HPDE6-E6E7 (cell line): Measurements from ENCODE around the gene PID1.

Source experiments
- DNase-seq: peaks from one replicate; pipeline ENCODE4 v3.0.0; 2011; ENCODE audit warnings: missing footprints; ENCODE audit errors: extremely low spot score

The PID1 gene

GRCh38 chr2:229118336-229118735 lies 152.8 kb downstream of the PID1 start:
- no peak for DNase-seq

DNA sequence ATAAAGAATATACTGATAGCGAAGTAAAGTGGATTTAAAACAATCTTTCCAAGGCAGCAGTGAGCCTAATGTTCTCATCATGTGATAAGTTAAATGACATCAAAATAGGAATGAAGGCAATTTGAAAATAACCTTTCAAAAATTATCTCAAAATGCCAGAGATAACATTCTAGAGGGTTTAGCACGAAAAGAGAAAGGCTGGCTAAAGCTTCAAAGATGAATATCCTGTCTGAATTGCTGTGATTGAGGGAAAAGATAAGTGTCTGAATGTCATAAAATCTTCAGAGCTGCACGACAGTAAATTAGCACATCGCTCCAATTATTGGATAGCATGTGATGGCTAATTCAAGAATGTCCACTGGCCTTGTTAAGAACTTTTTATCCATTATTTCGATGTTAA lies 159.3 kb downstream of the PID1 start:
- DNase-seq: no peak

- DNase-seq: no peak
Observed at GRCh38 chr2:229109195-229109594, 161.9 kb downstream of the PID1 start.

GRCh38 chr2:229107601-229108000 lies 163.5 kb downstream of the PID1 start:
- DNase-seq: no peak

DNA sequence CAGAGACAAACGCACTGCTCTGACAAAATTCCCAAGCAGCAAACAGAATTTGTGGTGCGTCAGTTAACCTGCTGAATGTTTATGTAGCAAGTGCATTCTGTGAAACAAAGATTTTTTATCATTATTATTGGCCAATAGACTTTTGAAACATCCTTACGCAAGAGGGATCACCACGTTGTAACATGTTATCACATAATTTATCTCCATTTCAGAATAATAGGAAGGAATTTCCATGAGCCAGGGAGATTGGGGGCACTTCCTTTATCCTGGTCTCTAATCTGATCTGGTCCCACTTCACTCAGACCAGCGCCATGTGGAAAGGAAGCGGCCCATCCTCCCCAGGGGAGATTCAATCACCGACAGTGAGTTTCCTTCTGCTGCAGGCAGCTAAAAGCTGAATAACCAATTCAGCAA lies 166.1 kb downstream of the PID1 start:
- no peak for DNase-seq

DNA sequence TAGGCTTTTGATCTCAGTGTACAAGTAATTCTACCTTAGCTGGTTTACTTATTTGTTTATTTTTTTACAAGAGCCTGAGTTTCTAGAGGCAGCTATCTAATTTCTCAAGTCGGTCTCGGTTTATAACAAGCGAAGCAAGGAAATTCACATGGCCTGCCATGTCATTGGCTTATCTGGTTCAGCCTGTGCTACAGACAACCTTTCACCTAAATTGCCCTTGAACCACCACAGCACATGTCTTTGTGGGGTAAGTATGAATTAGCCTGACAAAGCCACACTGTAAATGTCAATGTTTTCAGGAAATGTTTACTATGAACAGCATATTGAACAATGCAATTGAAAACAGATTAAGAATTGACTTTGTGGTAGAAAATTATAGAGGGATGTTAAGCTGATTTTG lies 167.1 kb downstream of the PID1 start:
- DNase-seq: no peak

GRCh38 chr2:229101314-229101713 lies 169.8 kb downstream of the PID1 start:
- DNase-seq: no peak

DNA sequence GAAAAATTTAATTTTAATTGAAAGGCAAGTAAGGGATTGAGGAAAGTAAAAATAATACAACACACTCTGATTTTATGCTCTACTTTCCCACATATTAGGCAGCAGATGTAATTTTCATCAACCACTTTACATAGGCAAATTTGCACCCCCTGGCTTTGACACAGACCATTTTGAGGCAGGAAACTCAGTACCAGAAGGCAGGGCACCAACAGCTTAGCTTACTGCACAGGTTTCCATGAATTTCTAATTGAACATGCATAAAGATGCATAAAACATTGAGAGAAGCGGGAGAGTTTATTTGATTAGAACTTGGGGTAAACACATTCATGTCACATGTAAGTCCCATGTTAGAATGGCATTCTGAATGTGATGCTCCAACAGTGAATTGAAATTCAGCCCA lies 171.9 kb downstream of the PID1 start:
- no peak for DNase-seq

- DNase-seq: no peak
Observed at GRCh38 chr2:229098801-229099200, 172.3 kb downstream of the PID1 start.

GRCh38 chr2:229096409-229097066 lies 174.5 kb downstream of the PID1 start:
- no peak for DNase-seq

DNA sequence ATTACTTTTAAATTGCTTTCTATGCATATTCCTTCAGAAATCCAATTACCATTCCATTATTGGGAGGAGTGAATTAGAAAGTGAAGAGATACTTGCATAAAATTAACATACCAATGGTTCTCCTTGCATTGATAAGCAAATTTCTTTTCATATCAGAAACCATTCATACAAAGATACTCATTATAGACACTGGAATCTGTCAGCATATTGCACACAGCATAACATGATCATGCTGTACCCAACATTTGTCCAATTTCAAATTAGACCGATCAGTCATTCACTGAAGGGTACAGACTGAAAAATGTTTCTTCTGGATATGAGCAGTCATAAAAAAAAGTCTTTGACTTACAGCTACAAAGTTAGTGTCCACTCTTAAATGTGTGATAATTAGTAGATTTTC lies 175.6 kb downstream of the PID1 start:
- no peak for DNase-seq

GRCh38 chr2:229090225-229090624 lies 180.9 kb downstream of the PID1 start:
- no peak for DNase-seq

- DNase-seq: no peak
Observed at GRCh38 chr2:229089776-229090175, 181.3 kb downstream of the PID1 start.

DNA sequence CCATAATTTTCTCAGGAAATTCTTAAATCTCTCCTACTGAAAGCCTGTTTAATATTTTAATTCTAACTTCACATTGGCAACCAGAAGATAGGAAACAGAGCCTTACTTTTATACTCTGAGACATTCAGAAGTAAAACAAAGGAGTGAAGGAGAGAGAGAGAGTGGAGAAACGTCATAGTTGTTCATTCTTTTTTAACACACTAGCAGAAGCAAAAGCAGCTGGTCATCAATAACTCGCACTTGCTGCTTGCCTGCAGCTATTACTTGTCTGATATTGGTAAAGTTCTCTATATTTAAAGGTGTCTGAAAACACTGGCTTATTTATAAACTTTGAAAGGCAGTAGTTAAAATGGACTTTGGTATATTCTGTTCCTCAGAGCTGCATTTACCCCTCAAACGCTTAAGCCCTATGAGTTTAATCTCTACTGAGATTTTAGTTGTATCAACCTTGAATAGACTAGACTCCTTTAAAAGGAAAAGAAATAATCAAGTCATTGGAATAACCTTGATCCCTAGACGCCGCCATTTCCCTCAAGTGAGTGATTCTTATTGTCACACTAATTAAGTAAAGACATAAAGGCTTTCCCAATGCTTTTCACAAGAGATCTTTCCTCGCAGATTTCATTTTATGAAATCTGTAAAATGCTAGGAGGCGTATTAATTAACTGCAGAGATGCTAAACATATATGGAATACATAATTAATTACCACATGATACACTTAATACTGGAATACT lies 182.0 kb downstream of the PID1 start:
- DNase-seq: no peak

DNA sequence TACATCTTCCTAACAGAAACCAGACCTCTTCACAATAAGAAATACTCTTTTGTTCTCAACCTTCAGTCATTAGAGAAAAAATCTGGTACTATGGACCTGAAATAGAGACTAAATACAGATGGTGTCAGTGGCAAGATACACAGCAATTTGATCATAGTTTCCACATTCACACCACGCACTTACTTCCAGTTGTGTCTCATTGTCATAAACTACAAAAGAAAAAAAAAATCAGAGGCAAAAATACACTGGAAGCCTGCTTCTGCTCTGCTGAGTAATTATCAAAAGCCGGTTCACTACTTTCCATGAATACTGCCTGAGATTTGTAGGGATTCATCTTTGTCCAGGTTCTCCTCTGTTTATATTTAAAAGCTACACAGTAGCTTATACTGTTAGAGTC lies 182.6 kb downstream of the PID1 start:
- DNase-seq: no peak

DNA sequence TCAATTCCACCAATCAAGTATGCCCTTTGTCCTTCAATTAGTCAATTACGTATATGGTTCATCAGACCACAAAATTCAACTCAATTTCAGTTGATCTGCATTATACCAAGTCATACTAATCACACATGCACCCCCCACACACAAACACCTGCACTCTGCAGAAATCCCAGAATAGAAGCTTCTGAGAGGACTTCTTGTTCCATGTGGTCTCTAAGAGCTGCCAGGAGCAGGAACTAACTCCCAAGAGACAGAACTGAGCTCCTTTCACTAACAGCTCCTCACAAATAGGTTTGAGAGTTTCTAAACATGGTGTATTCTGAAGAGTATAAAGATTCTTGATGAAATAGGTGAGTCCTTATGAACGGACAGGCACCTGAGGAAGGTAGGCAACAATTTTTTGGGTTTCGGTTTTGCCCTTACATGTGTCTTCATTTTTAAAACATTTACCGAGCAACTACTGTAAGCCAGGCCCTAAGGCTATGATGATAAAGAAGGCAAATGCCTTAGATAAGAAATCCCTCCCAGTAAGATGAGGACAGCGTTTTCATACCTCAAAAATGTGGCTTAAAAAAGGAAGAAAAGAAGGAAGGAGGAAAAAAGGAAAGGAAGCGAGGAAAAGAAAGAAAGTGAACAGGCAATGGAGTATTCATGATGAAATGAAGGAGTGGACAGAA lies 183.1 kb downstream of the PID1 start:
- DNase-seq: no peak

DNA sequence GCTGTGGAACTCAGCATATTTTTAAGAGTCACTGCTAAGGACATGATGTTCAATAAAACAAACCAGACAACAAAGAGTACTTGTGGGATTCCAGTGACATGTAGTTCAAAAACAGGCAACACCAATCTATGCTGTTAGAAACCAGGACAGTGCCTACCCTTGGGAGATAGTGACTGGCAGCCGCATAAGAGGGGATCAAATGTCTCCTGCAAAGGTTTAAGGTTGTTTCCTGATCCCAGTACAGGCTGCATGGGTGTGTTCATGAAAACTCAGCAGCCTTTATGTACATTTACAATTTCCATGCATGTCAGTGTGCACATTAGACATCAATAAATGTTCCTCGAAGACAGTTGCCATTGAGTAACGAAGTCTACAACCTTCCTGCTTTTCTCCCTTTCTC lies 183.8 kb downstream of the PID1 start:
- DNase-seq: no peak

DNA sequence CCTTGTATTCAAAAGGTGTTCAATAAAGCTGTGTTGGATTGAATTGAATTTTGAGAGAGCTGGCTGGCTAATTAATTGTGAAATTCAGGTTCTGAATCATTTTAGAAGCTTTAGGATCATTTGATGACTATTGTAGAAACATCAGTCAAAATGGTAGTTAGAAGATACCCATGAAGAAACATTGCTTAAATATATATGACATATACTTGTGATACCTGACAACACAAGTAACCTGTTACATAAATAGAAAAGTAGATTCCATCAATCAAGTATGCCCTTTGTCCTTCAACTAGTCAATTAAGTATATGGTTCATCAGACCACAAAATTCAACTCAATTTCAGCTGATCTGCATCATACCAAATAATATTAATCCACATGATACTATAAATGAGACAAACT lies 185.6 kb downstream of the PID1 start:
- no peak for DNase-seq

GRCh38 chr2:229084447-229084846 lies 186.6 kb downstream of the PID1 start:
- no peak for DNase-seq

DNA sequence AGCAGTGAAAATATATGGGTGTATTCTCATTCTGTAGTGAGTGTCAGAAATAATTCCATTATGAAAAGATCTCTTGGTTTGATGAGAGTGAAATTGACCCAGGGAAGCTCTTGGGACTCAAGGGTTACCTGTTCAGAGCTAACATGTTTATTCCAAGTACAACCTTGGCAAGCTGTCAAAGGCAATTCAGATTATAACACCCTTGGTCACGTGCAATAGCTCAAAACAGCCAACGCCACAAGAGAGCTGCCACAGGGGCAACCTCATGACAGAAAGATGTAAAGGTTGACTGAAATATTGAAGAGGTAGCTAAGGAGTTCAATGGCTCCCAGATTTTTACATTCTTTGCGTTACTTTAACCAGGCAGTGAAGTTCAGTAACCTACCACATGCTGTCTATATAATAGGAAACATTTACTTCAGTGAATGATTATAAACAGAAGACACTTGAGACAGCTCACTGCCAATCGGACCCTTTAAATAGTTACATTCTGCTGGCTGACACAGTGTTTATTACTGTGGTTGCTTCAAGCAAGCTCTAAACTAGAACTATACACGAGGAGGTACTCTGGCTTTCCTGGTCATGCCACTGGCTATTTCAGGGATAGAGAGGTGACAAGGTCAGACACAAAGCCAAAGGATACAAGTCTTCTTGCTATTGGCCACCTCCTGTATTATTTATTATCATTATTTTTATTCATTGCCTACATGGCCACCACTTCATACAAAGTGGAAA lies 187.3 kb downstream of the PID1 start:
- no peak for DNase-seq

- DNase-seq: no peak
Observed at GRCh38 chr2:229081411-229081810, 189.7 kb downstream of the PID1 start.

GRCh38 chr2:229080172-229080571 lies 190.9 kb downstream of the PID1 start:
- DNase-seq: no peak
